PFSK-1 (cell line): ENCODE measurements around the gene CEP104.

Experiments
- FOXP2 ChIP-seq: optimal IDR thresholded peaks from 2 replicates; pipeline ENCODE3; 2011; ENCODE audit warnings: borderline replicate concordance, control low read depth, inconsistent platforms; ENCODE audit not compliant: insufficient read depth; ENCODE audit errors: extremely low read length, extremely low read depth
- POLR2AphosphoS5 ChIP-seq: IDR thresholded peaks from 2 replicates; pipeline ENCODE4 v1.6.1; 2012; ENCODE audit warnings: low read depth, mild to moderate bottlenecking, control low read depth, low read length, moderate library complexity
- SIN3A ChIP-seq: IDR thresholded peaks from 2 replicates; pipeline ENCODE4 v1.6.1; 2012; ENCODE audit warnings: mild to moderate bottlenecking, low read length, moderate library complexity, borderline replicate concordance; ENCODE audit not compliant: insufficient read depth
- TAF1 ChIP-seq: IDR thresholded peaks from 2 replicates; pipeline ENCODE4 v1.6.1; 2012; ENCODE audit warnings: low read length, control low read depth, borderline replicate concordance; ENCODE audit not compliant: insufficient read depth
- TF ChIP-seq, protein P1 (sequence below), 2 experiments: IDR thresholded peaks; 2 replicates each; pipeline versions ENCODE4 v1.6.1 to v1.8.0; 2011 to 2012; ENCODE audit warnings: low read depth in 2 of 2, low read length in 2 of 2, control low read depth in 1 of 2, inconsistent platforms in 1 of 2, mild to moderate bottlenecking in 1 of 2, moderate library complexity in 1 of 2; ENCODE audit not compliant: insufficient read depth in 1 of 2

The CEP104 gene

DNA sequence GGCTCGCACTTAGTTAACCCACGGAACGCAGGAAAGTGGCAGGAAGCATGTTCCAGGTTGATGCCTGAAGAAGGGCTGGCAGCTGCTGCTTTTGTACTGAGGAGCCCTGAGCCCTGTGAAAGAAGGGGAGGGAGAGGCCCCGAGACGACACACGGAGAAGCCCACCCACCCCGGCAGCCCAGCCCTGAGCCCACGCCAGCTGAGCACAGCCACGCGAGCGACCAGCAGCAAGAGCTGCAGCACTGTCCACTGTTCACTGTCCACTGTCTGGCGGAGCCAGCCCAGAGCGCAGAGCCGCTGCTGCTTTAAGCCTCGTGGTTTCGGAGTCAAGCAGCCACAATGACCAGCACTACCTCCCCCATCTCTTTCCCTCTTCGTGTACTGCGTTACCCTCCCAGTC lies 66.1 kb downstream of the CEP104 start:
- TF ChIP-seq SIN3A (no peak), POLR2AphosphoS5 (no peak), FOXP2 (no peak), TAF1 (no peak)
- TF ChIP-seq, protein P1, sequence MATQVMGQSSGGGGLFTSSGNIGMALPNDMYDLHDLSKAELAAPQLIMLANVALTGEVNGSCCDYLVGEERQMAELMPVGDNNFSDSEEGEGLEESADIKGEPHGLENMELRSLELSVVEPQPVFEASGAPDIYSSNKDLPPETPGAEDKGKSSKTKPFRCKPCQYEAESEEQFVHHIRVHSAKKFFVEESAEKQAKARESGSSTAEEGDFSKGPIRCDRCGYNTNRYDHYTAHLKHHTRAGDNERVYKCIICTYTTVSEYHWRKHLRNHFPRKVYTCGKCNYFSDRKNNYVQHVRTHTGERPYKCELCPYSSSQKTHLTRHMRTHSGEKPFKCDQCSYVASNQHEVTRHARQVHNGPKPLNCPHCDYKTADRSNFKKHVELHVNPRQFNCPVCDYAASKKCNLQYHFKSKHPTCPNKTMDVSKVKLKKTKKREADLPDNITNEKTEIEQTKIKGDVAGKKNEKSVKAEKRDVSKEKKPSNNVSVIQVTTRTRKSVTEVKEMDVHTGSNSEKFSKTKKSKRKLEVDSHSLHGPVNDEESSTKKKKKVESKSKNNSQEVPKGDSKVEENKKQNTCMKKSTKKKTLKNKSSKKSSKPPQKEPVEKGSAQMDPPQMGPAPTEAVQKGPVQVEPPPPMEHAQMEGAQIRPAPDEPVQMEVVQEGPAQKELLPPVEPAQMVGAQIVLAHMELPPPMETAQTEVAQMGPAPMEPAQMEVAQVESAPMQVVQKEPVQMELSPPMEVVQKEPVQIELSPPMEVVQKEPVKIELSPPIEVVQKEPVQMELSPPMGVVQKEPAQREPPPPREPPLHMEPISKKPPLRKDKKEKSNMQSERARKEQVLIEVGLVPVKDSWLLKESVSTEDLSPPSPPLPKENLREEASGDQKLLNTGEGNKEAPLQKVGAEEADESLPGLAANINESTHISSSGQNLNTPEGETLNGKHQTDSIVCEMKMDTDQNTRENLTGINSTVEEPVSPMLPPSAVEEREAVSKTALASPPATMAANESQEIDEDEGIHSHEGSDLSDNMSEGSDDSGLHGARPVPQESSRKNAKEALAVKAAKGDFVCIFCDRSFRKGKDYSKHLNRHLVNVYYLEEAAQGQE (IDR thresholded peaks at IDR 0.05; ENCODE audit: insufficient read depth in 1 of 2, low read depth in 2 of 2, low read length in 2 of 2): no peak

DNA sequence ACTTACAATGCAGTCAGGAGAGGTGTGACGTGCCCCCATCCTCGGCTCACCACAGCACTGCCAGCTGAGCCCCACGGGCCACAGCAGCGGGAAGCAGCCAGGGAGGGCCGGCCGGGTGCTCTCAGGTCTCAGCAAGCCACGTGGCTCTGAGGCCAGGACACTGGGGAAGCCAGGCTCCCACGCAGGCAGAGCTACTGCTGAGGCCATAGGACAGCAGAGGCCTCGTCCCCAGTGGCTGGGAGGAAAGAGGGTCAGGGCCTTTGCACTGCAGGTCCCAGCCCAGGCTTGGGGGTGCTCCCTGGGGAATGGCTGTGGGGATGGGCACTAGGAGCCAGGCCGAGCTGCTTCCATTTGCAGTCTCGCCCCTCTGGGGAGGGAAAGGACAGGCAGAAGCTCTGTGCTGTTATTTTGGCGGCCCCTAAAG lies 66.5 kb downstream of the CEP104 start:
- TF ChIP-seq TAF1: no peak
- no peak for TF ChIP-seq SIN3A
- TF ChIP-seq, protein P1 (IDR thresholded peaks at IDR 0.05; ENCODE audit: insufficient read depth in 1 of 2, low read depth in 2 of 2, low read length in 2 of 2): no peak
- TF ChIP-seq POLR2AphosphoS5: no peak
- TF ChIP-seq FOXP2: no peak

- TF ChIP-seq SIN3A: no peak
- TF ChIP-seq, protein P1 (IDR thresholded peaks at IDR 0.05; ENCODE audit: insufficient read depth in 1 of 2, low read depth in 2 of 2, low read length in 2 of 2): no peak
- no peak for TF ChIP-seq FOXP2
- TF ChIP-seq POLR2AphosphoS5: no peak
- no peak for TF ChIP-seq TAF1
Measured at GRCh38 chr1:3789421-3790300, 67.3 kb downstream of the CEP104 start.

- no peak for TF ChIP-seq TAF1
- TF ChIP-seq POLR2AphosphoS5: no peak
- TF ChIP-seq, protein P1 (IDR thresholded peaks at IDR 0.05; ENCODE audit: insufficient read depth in 1 of 2, low read depth in 2 of 2, low read length in 2 of 2): no peak
- TF ChIP-seq SIN3A: no peak
- no peak for TF ChIP-seq FOXP2
Measured at GRCh38 chr1:3788756-3789420, 68.1 kb downstream of the CEP104 start.
